ENCODE results near the gene GPR146. TPM values are rescaled to one million over a fixed set of nuclear protein-coding genes. Genes with fewer than 3 reads are reported as not detected.

GPR146 gene
- total RNA-seq, 2 donors from 2014 or later, result 13.4 to 18.6 TPM

GRCh38 chr7:1080921-1081255 lies 36.5 kb downstream of the GPR146 start:
- peaks cover 0 to 24% of the 10 kb centered on the region in 2 donors for H3K4me1 ChIP-seq
- no peak for TF ChIP-seq CTCF (IDR thresholded peaks at IDR 0.05)
- no peaks in the 10 kb centered on the region for H3K9me3 ChIP-seq
- no peaks in the 10 kb centered on the region for H3K36me3 ChIP-seq
- DNase-seq (ENCODE audit: low spot score), result no peak
- no peaks in the 10 kb centered on the region for H3K27me3 ChIP-seq
- no peak overlapping the region for H3K4me3 ChIP-seq
- no peak overlapping the region for H3K27ac ChIP-seq

GRCh38 chr7:1081336-1081735 lies 37.0 kb downstream of the GPR146 start:
- DNase-seq (ENCODE audit: low spot score), result no peak
- Histone ChIP-seq H3K9me3 (no peaks in the 10 kb centered on the region), H3K27ac (no peak overlapping the region), H3K4me3 (no peak overlapping the region), H3K4me1 (peaks cover 0 to 22% of the 10 kb centered on the region in 2 donors), H3K27me3 (no peaks in the 10 kb centered on the region), H3K36me3 (no peaks in the 10 kb centered on the region)
- TF ChIP-seq CTCF (IDR thresholded peaks at IDR 0.05), result no peak

GRCh38 chr7:1081931-1082401 lies 37.6 kb downstream of the GPR146 start:
- Histone ChIP-seq H3K27ac (no peak overlapping the region), H3K36me3 (no peaks in the 10 kb centered on the region), H3K4me1 (peaks cover 0 to 26% of the 10 kb centered on the region in 2 donors), H3K4me3 (no peak overlapping the region), H3K27me3 (no peaks in the 10 kb centered on the region), H3K9me3 (no peaks in the 10 kb centered on the region)
- DNase-seq (ENCODE audit: low spot score), result no peak
- TF ChIP-seq CTCF (IDR thresholded peaks at IDR 0.05), result no peak

GRCh38 chr7:1083729-1084657 lies 39.6 kb downstream of the GPR146 start:
- H3K27ac ChIP-seq, result no peak overlapping the region

GRCh38 chr7:1085266-1085665 lies 40.9 kb downstream of the GPR146 start:
- no peaks in the 10 kb centered on the region for H3K36me3 ChIP-seq

More at GRCh38 chr7:1083729-1084657, 39.6 kb downstream of the GPR146 start:
- H3K9me3 ChIP-seq, result no peaks in the 10 kb centered on the region
- DNase-seq (ENCODE audit: low spot score), result no peak
- no peak for TF ChIP-seq CTCF (IDR thresholded peaks at IDR 0.05)
- H3K4me3 ChIP-seq, result no peak overlapping the region
- H3K36me3 ChIP-seq, result no peaks in the 10 kb centered on the region
- peaks cover 0 to 45% of the 10 kb centered on the region in 2 donors for H3K4me1 ChIP-seq
- H3K27me3 ChIP-seq, result no peaks in the 10 kb centered on the region

More at GRCh38 chr7:1085266-1085665, 40.9 kb downstream of the GPR146 start:
- H3K9me3 ChIP-seq, result no peaks in the 10 kb centered on the region
- H3K4me3 ChIP-seq, result no peak overlapping the region
- H3K27me3 ChIP-seq, result no peaks in the 10 kb centered on the region
- DNase-seq (ENCODE audit: low spot score), result no peak
- peaks cover 0 to 48% of the 10 kb centered on the region in 2 donors for H3K4me1 ChIP-seq
- no peak overlapping the region for H3K27ac ChIP-seq
- no peak for TF ChIP-seq CTCF (IDR thresholded peaks at IDR 0.05)

All from right atrium auricular region (tissue), 2 donors.